K562 (cell line): ENCODE data around the gene STT3A. TPM values are rescaled to one million over a fixed set of nuclear protein-coding genes. Genes with fewer than 3 reads are reported as not detected.

Source experiments
- CHAMP1 ChIP-seq: fragments of 450-650 bp; IDR thresholded peaks from 2 replicates; pipeline ENCODE4 v1.6.1; 2016; ENCODE audit warnings: mild to moderate bottlenecking
- CREM ChIP-seq: IDR thresholded peaks from 2 replicates; pipeline ENCODE4 v1.6.1; 2014; ENCODE audit warnings: antibody characterized with exemption, low read depth
- ETV5 ChIP-seq: sonication (generic); formaldehyde crosslinking; IDR thresholded peaks from 2 replicates; pipeline ENCODE4 v1.4.0; 2020; ENCODE audit warnings: low read depth, mild to moderate bottlenecking, missing genetic modification reagents
- FOXM1 ChIP-seq, 2 experiments: fragments of 450-650 bp in 1 of 2; sonication (generic) in 1 of 2; formaldehyde crosslinking in 1 of 2; IDR thresholded peaks; 2 replicates each; pipeline versions ENCODE4 v1.6.1 to v1.9.0; 2017 to 2022; ENCODE audit warnings: low read depth in 2 of 2, mild to moderate bottlenecking in 2 of 2, missing genetic modification reagents in 1 of 2, moderate library complexity in 1 of 2
- MTA2 ChIP-seq: fragments of 450-650 bp; IDR thresholded peaks from 2 replicates; pipeline ENCODE4 v1.6.1; 2016; ENCODE audit warnings: low read depth
- OTX1 ChIP-seq: fragments of 450-650 bp; formaldehyde crosslinking; IDR thresholded peaks from 2 replicates; pipeline ENCODE4 v1.4.0; 2022; ENCODE audit warnings: mild to moderate bottlenecking
- RAD51 ChIP-seq: fragments of 450-650 bp; IDR thresholded peaks from 2 replicates; pipeline ENCODE4 v1.7.1; 2016; ENCODE audit warnings: low read depth, mild to moderate bottlenecking, borderline replicate concordance
- RNF219 ChIP-seq: fragments of 250-450 bp; sonication (Bioruptor Pico); IDR thresholded peaks from 2 replicates; pipeline ENCODE4 v1.5.0; 2022; ENCODE audit warnings: mild to moderate bottlenecking
- SP2 ChIP-seq: IDR thresholded peaks from 2 replicates; pipeline ENCODE4 v1.6.1; 2011; ENCODE audit warnings: mild to moderate bottlenecking, low read depth, low read length, moderate library complexity; ENCODE audit not compliant: poor library complexity, severe bottlenecking; ENCODE audit errors: extremely low read depth
- SPI1 ChIP-seq: IDR thresholded peaks from 2 replicates; pipeline ENCODE4 v1.6.1; 2011; ENCODE audit warnings: low read depth, low read length, control low read depth, borderline replicate concordance
- TAF7 ChIP-seq: fragments of 450-650 bp; IDR thresholded peaks from 2 replicates; pipeline ENCODE4 v1.6.1; 2016; ENCODE audit warnings: missing genetic modification characterization, missing compliant biosample characterization
- ZBTB1 ChIP-seq: sonication (generic); formaldehyde crosslinking; IDR thresholded peaks from 2 replicates; pipeline ENCODE4 v1.8.1; 2023; ENCODE audit warnings: missing genetic modification reagents, low read depth, mild to moderate bottlenecking, borderline replicate concordance
- ZBTB17 ChIP-seq: fragments of 450-650 bp; formaldehyde crosslinking; IDR thresholded peaks from 2 replicates; pipeline ENCODE4 v1.4.0; 2020; ENCODE audit warnings: mild to moderate bottlenecking
- ZBTB49 ChIP-seq: sonication (generic); formaldehyde crosslinking; IDR thresholded peaks from 2 replicates; pipeline ENCODE4 v1.8.0; 2022; ENCODE audit warnings: missing genetic modification reagents, mild to moderate bottlenecking, borderline replicate concordance
- ZBTB7A ChIP-seq: IDR thresholded peaks from 2 replicates; pipeline ENCODE4 v1.6.1; 2011; ENCODE audit warnings: low read depth, mild to moderate bottlenecking, low read length, moderate library complexity, borderline replicate concordance; ENCODE audit not compliant: control insufficient read depth
- ZBTB8A ChIP-seq: fragments of 450-650 bp; IDR thresholded peaks from 2 replicates; pipeline ENCODE4 v1.6.1; 2018; ENCODE audit warnings: mild to moderate bottlenecking, moderate library complexity; ENCODE audit not compliant: partially characterized antibody
- ZNF511 ChIP-seq: sonication (generic); formaldehyde crosslinking; IDR thresholded peaks from 2 replicates; pipeline ENCODE4 v1.8.0; 2022; ENCODE audit warnings: mild to moderate bottlenecking, missing genetic modification reagents
- ZNF589 ChIP-seq: fragments of 200-800 bp; sonication (Bioruptor generic); IDR thresholded peaks from 2 replicates; pipeline ENCODE4 v1.6.1; 2016; ENCODE audit warnings: low read depth, missing genetic modification characterization, missing compliant biosample characterization
- ZNF644 ChIP-seq: fragments of 200-800 bp; sonication (Bioruptor generic); IDR thresholded peaks from 2 replicates; pipeline ENCODE4 v1.6.1; 2016; ENCODE audit warnings: low read depth, missing genetic modification characterization, missing compliant biosample characterization
- ZNF785 ChIP-seq: fragments of 250-450 bp; sonication (Bioruptor Pico); IDR thresholded peaks from 2 replicates; pipeline ENCODE4 v1.4.0; 2020; ENCODE audit warnings: mild to moderate bottlenecking
- polyA plus RNA-seq, 8 experiments: library from polyadenylated mRNA; depleted of rRNA in 4 of 8; stranded (reverse) in 5 of 8; unstranded in 3 of 8; fragments of >200 nt; fragmentation: Nextera tagmentation in 2 of 8; fragmentation: Illumina TruSeq in 1 of 8; extraction: Ambion mirVana in 2 of 8; extraction: Trizol in 1 of 8; gene quantifications; 2 replicates each; pipeline versions ENCODE4 v1.2.1 to v1.2.3, GENCODE V29; 2011 to 2014; ENCODE audit warnings: inconsistent platforms in 1 of 8, missing spikeins in 1 of 8
- total RNA-seq, 7 experiments: library from RNA; depleted of rRNA in 6 of 7; stranded (reverse); fragments of >200 nt in 6 of 7; fragmentation: Illumina TruSeq in 2 of 7; extraction: Trizol in 2 of 7; gene quantifications; 2 replicates each; pipeline versions ENCODE4 v1.2.1 to v1.2.3, GENCODE V29; 2011 to 2021; ENCODE audit warnings: low replicate concordance in 1 of 7

The STT3A gene
- total and polyA plus RNA-seq, 9 of the 15 experiments (the other 6 are each of a cell fraction or from before 2014, with no cell fraction given) = 70.7 to 330 (median 192) TPM

- TF ChIP-seq ZNF644 (tag) (0 out of 2 replicates have a peak, but pooled peaks have one; percentile 22), ZBTB8A (no peak), SP2 (no peak), CHAMP1 (peak; percentile 77), ZNF511 (peak; percentile 90), ETV5 (CRISPR knock-in tag) (peak; percentile 85; the same call in 1 of the 2 replicates), ZBTB17 (peak; percentile 76; the same call in 1 of the 2 replicates), ZBTB49 (peak; percentile 55; the same call in 1 of the 2 replicates), TAF7 (tag) (peak; percentile 100), SPI1 (no peak), ZNF589 (CRISPR knock-in tag) (peak; percentile 71), ZBTB1 (CRISPR knock-in tag) (0 out of 2 replicates have a peak, but pooled peaks have one; percentile 45), FOXM1 (IDR thresholded peaks at IDR 0.05; ENCODE audit: low read depth) (no peak), FOXM1 (CRISPR knock-in tag; IDR thresholded peaks at IDR 0.05; ENCODE audit: low read depth) (no peak), OTX1 (CRISPR knock-in tag) (peak; percentile 92; the same call in 1 of the 2 replicates), RNF219 (CRISPR knock-in tag) (0 out of 2 replicates have a peak, but pooled peaks have one; percentile 38), ZNF785 (CRISPR knock-in tag) (no peak), CREM (peak; percentile 95), RAD51 (peak; percentile 27; the same call in 1 of the 2 replicates), MTA2 (no peak), ZBTB7A (peak; percentile 22; the same call in 1 of the 2 replicates)
These were observed 33.1 kb downstream of the STT3A start (continued) for GRCh38 chr11:125625630-125626287.
